Measurements from ENCODE around the gene TAPBPL. TPM values are rescaled to one million over a fixed set of nuclear protein-coding genes. Genes with fewer than 3 reads are reported as not detected.

TAPBPL gene
- total RNA-seq (2012; rRNA removed), result 4.8 and 6.8 TPM in 2 replicates

GRCh38 chr12:6451348-6452244 lies at the start of gene TAPBPL:
Gene TAPBPL (plus strand): TSS chr12:6452042. CDS start chr12:6452249, 207 bp downstream.
- H3K36me3 ChIP-seq (ENCODE audit: insufficient read depth, low read length), result no peaks in the 10 kb centered on the region
- no peaks in the 10 kb centered on the region for H3K27me3 ChIP-seq (ENCODE audit: control insufficient read depth, insufficient read depth, low read length)
- H3K4me1 ChIP-seq (ENCODE audit: control insufficient read depth, insufficient read depth, low read length), result peaks cover 33% of the 10 kb centered on the region

GRCh38 chr12:6404390-6404789 lies 47.5 kb upstream of the TAPBPL start:
- H3K4me2 ChIP-seq (ENCODE audit: low read length), result no peak overlapping the region
- H3K4me3 ChIP-seq (ENCODE audit: low read length), result no peak overlapping the region
- no peaks in the 10 kb centered on the region for H3K4me1 ChIP-seq (ENCODE audit: control insufficient read depth, insufficient read depth, low read length)
- H3K9me3 ChIP-seq (replicated peaks; ENCODE audit: low read length), result no peaks in the 10 kb centered on the region
- H3K9ac ChIP-seq (ENCODE audit: low read depth, low read length), result no peak overlapping the region
- no peaks in the 10 kb centered on the region for H3K27me3 ChIP-seq (ENCODE audit: control insufficient read depth, insufficient read depth, low read length)
- peaks cover 8% of the 10 kb centered on the region for H3K36me3 ChIP-seq (ENCODE audit: insufficient read depth, low read length)

More at GRCh38 chr12:6451348-6452244, at the start of gene TAPBPL:
- peak within 1 kb of the TSS; percentile 77 for H3K4me3 ChIP-seq (ENCODE audit: low read length)
- H3K4me2 ChIP-seq (ENCODE audit: low read length), result peak within 1 kb of the TSS; percentile 96
- no peaks in the 10 kb centered on the region for H3K9me3 ChIP-seq (replicated peaks; ENCODE audit: low read length)
- peak within 1 kb of the TSS; percentile 81 for H3K9ac ChIP-seq (ENCODE audit: low read depth, low read length)

- Histone ChIP-seq H3K9ac (ENCODE audit: low read depth, low read length) (no peak overlapping the region), H3K4me3 (ENCODE audit: low read length) (no peak overlapping the region), H3K36me3 (ENCODE audit: insufficient read depth, low read length) (peaks cover 3% of the 10 kb centered on the region), H3K4me2 (ENCODE audit: low read length) (no peak overlapping the region), H3K27me3 (ENCODE audit: control insufficient read depth, insufficient read depth, low read length) (no peaks in the 10 kb centered on the region), H3K4me1 (ENCODE audit: control insufficient read depth, insufficient read depth, low read length) (no peaks in the 10 kb centered on the region), H3K9me3 (replicated peaks; ENCODE audit: low read length) (no peaks in the 10 kb centered on the region)
These were observed 45.9 kb upstream of the TAPBPL start for GRCh38 chr12:6405963-6406362.

- H3K9ac ChIP-seq (ENCODE audit: low read depth, low read length), result no peak overlapping the region
- H3K9me3 ChIP-seq (replicated peaks; ENCODE audit: low read length), result no peaks in the 10 kb centered on the region
- no peak overlapping the region for H3K4me3 ChIP-seq (ENCODE audit: low read length)
- no peaks in the 10 kb centered on the region for H3K27me3 ChIP-seq (ENCODE audit: control insufficient read depth, insufficient read depth, low read length)
- peaks cover 3% of the 10 kb centered on the region for H3K36me3 ChIP-seq (ENCODE audit: insufficient read depth, low read length)
- no peak overlapping the region for H3K4me2 ChIP-seq (ENCODE audit: low read length)
- H3K4me1 ChIP-seq (ENCODE audit: control insufficient read depth, insufficient read depth, low read length), result no peaks in the 10 kb centered on the region
These were observed 44.4 kb upstream of the TAPBPL start for GRCh38 chr12:6407236-6407954.

- Histone ChIP-seq H3K4me3 (ENCODE audit: low read length) (no peak overlapping the region), H3K4me2 (ENCODE audit: low read length) (no peak overlapping the region), H3K9me3 (replicated peaks; ENCODE audit: low read length) (no peaks in the 10 kb centered on the region), H3K36me3 (ENCODE audit: insufficient read depth, low read length) (no peaks in the 10 kb centered on the region), H3K27me3 (ENCODE audit: control insufficient read depth, insufficient read depth, low read length) (no peaks in the 10 kb centered on the region), H3K9ac (ENCODE audit: low read depth, low read length) (no peak overlapping the region), H3K4me1 (ENCODE audit: control insufficient read depth, insufficient read depth, low read length) (no peaks in the 10 kb centered on the region)
These were observed 35.2 kb upstream of the TAPBPL start for GRCh38 chr12:6416596-6416995.

- Histone ChIP-seq H3K36me3 (ENCODE audit: insufficient read depth, low read length) (no peaks in the 10 kb centered on the region), H3K4me3 (ENCODE audit: low read length) (no peak overlapping the region), H3K27me3 (ENCODE audit: control insufficient read depth, insufficient read depth, low read length) (no peaks in the 10 kb centered on the region), H3K4me2 (ENCODE audit: low read length) (no peak overlapping the region), H3K9me3 (replicated peaks; ENCODE audit: low read length) (no peaks in the 10 kb centered on the region), H3K9ac (ENCODE audit: low read depth, low read length) (no peak overlapping the region), H3K4me1 (ENCODE audit: control insufficient read depth, insufficient read depth, low read length) (no peaks in the 10 kb centered on the region)
These were observed 33.0 kb upstream of the TAPBPL start for GRCh38 chr12:6418796-6419195.

- no peaks in the 10 kb centered on the region for H3K36me3 ChIP-seq (ENCODE audit: insufficient read depth, low read length)
- H3K27me3 ChIP-seq (ENCODE audit: control insufficient read depth, insufficient read depth, low read length), result no peaks in the 10 kb centered on the region
- no peak overlapping the region for H3K4me2 ChIP-seq (ENCODE audit: low read length)
- H3K9me3 ChIP-seq (replicated peaks; ENCODE audit: low read length), result no peaks in the 10 kb centered on the region
- no peak overlapping the region for H3K9ac ChIP-seq (ENCODE audit: low read depth, low read length)
- H3K4me1 ChIP-seq (ENCODE audit: control insufficient read depth, insufficient read depth, low read length), result no peaks in the 10 kb centered on the region
- H3K4me3 ChIP-seq (ENCODE audit: low read length), result no peak overlapping the region
These were observed 31.5 kb upstream of the TAPBPL start for GRCh38 chr12:6420364-6420763.

GRCh38 chr12:6423267-6424007 lies 28.4 kb upstream of the TAPBPL start:
- H3K4me3 ChIP-seq (ENCODE audit: low read length), result no peak overlapping the region
- H3K9ac ChIP-seq (ENCODE audit: low read depth, low read length), result no peak overlapping the region
- H3K4me2 ChIP-seq (ENCODE audit: low read length), result no peak overlapping the region
- H3K4me1 ChIP-seq (ENCODE audit: control insufficient read depth, insufficient read depth, low read length), result no peaks in the 10 kb centered on the region
- no peaks in the 10 kb centered on the region for H3K27me3 ChIP-seq (ENCODE audit: control insufficient read depth, insufficient read depth, low read length)
- no peaks in the 10 kb centered on the region for H3K9me3 ChIP-seq (replicated peaks; ENCODE audit: low read length)
- no peaks in the 10 kb centered on the region for H3K36me3 ChIP-seq (ENCODE audit: insufficient read depth, low read length)

GRCh38 chr12:6424008-6424347 lies 27.9 kb upstream of the TAPBPL start:
- Histone ChIP-seq H3K9ac (ENCODE audit: low read depth, low read length) (no peak overlapping the region), H3K4me1 (ENCODE audit: control insufficient read depth, insufficient read depth, low read length) (no peaks in the 10 kb centered on the region), H3K27me3 (ENCODE audit: control insufficient read depth, insufficient read depth, low read length) (no peaks in the 10 kb centered on the region), H3K4me3 (ENCODE audit: low read length) (no peak overlapping the region), H3K4me2 (ENCODE audit: low read length) (no peak overlapping the region), H3K9me3 (replicated peaks; ENCODE audit: low read length) (no peaks in the 10 kb centered on the region), H3K36me3 (ENCODE audit: insufficient read depth, low read length) (no peaks in the 10 kb centered on the region)

- no peaks in the 10 kb centered on the region for H3K9me3 ChIP-seq (replicated peaks; ENCODE audit: low read length)
- H3K27me3 ChIP-seq (ENCODE audit: control insufficient read depth, insufficient read depth, low read length), result no peaks in the 10 kb centered on the region
- H3K36me3 ChIP-seq (ENCODE audit: insufficient read depth, low read length), result no peaks in the 10 kb centered on the region
- peaks cover 3% of the 10 kb centered on the region for H3K4me1 ChIP-seq (ENCODE audit: control insufficient read depth, insufficient read depth, low read length)
- H3K9ac ChIP-seq (ENCODE audit: low read depth, low read length), result no peak overlapping the region
- H3K4me3 ChIP-seq (ENCODE audit: low read length), result no peak overlapping the region
- no peak overlapping the region for H3K4me2 ChIP-seq (ENCODE audit: low read length)
These were observed 27.0 kb upstream of the TAPBPL start for GRCh38 chr12:6424866-6425265.

Data from skeletal muscle satellite cell (primary cell).